HG02763 (cell line): ENCODE data around the gene DNAJC6.

Source experiments
- ATAC-seq: cut with Tn5 transposase; IDR thresholded peaks from one replicate; pipeline ENCODE4 v1.9.1; 2021; ENCODE audit warnings: mild to moderate bottlenecking, moderate library complexity; ENCODE audit not compliant: unreplicated experiment

The DNAJC6 gene

GRCh38 chr1:65292861-65293593, 16.3 kb upstream of the DNAJC6 start:
- no peak for ATAC-seq

GRCh38 chr1:65297706-65298105, 11.6 kb upstream of the DNAJC6 start:
- ATAC-seq: no peak

GRCh38 chr1:65299328-65299727, 10.0 kb upstream of the DNAJC6 start:
- no peak for ATAC-seq

DNA sequence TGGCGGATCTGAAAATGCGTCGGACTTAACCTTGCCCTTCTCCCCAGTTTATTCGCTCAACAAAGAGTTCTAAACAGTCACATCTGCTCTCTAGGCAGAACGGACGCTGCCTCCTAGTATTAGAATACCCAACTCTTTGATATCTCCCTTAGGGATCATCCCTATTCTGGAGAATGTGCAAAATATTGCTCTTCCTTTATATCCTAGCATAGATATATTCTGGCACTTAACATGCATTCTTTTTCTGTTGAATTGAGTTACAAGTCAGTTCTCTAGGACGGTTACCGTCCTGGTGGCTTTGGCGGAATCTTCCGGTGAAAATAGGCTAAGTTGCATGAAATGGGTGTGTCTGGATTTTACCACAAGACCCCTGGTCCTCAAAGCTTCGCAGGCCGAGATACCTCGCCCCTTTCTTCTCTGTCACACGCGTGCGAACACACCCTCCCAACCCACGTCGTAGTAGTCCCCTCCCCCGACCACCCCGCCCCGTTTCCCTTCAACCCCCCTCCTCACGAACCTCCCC, 501 bp upstream of the DNAJC6 start:
- no peak for ATAC-seq

GRCh38 chr1:65310078-65310587, 790 bp downstream of the DNAJC6 start:
- no peak for ATAC-seq

GRCh38 chr1:65311760-65312159, 2.4 kb downstream of the DNAJC6 start:
- ATAC-seq: no peak

GRCh38 chr1:65316233-65316632, 6.9 kb downstream of the DNAJC6 start:
- no peak for ATAC-seq

GRCh38 chr1:65317866-65318653, 8.7 kb downstream of the DNAJC6 start:
- no peak for ATAC-seq

GRCh38 chr1:65319141-65319540, 9.8 kb downstream of the DNAJC6 start:
- no peak for ATAC-seq

DNA sequence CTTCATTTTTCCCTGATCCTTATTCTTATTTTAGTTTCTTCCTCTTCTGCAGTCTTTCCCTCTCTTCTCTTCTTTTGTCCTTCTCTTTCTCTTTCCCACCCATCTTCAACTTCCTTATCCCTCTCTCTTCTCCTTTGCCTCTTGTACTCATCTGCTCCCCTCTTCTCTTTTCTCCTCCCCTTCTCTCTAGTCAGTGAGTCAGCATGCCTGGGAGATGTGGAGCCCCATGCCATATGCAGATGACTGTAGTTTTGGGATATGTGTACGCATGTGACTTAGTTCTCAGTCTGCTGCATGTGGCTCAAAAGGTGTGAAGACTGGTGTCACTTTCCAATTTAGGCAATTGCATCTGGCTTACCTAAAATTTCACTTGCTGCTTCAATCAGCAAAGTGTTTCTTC, 10.4 kb downstream of the DNAJC6 start:
- ATAC-seq: no peak

- ATAC-seq: no peak
Measured at GRCh38 chr1:65321879-65322278, 12.5 kb downstream of the DNAJC6 start.

- ATAC-seq: no peak
Measured at GRCh38 chr1:65323246-65323645, 13.9 kb downstream of the DNAJC6 start.

GRCh38 chr1:65330021-65330420, 20.7 kb downstream of the DNAJC6 start:
- ATAC-seq: no peak

GRCh38 chr1:65330822-65331221, 21.5 kb downstream of the DNAJC6 start:
- ATAC-seq: no peak

GRCh38 chr1:65332821-65333220, 23.5 kb downstream of the DNAJC6 start:
- ATAC-seq: no peak

DNA sequence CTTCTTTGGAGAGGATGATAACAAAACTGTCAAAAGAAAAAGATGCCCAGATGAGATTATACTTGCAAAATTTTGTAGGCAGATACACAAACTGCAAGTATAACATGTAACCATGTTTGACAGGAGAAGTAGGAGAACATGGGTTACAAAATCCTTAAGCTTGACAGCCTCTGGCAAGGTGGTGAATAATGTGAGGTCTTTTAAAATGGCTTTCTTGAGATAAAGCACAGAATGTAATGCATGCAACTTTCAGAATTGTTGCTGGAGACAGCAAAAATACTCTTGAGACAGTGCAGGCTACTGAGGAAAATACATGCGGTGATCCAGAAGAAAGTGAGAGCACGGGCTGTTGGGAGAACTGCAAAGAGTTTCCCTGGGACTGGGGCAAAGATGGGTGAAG, 24.7 kb downstream of the DNAJC6 start:
- ATAC-seq: no peak

- ATAC-seq: no peak
Measured at GRCh38 chr1:65339866-65340468, 30.6 kb downstream of the DNAJC6 start.

DNA sequence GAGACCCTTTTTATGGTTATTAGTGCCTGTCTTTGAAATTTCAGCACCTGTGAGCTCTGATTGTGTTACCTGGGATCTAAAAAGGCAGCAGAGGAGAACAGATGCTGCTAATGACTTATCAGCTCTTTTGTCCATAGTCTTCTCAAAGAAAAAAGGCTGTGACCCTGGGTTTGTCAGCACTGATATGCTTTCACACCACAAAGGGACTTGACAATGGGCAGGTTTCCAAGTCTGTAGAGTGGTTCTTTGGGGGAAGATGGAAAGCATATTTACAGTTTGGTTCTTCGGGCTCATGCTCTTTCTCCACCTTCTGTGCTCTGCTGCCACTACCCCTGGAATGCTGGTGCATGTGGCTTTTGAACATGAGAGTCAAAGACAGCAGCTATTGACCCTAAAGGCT, 32.0 kb downstream of the DNAJC6 start:
- no peak for ATAC-seq

GRCh38 chr1:65343286-65343685, 33.9 kb downstream of the DNAJC6 start:
- ATAC-seq: no peak

DNA sequence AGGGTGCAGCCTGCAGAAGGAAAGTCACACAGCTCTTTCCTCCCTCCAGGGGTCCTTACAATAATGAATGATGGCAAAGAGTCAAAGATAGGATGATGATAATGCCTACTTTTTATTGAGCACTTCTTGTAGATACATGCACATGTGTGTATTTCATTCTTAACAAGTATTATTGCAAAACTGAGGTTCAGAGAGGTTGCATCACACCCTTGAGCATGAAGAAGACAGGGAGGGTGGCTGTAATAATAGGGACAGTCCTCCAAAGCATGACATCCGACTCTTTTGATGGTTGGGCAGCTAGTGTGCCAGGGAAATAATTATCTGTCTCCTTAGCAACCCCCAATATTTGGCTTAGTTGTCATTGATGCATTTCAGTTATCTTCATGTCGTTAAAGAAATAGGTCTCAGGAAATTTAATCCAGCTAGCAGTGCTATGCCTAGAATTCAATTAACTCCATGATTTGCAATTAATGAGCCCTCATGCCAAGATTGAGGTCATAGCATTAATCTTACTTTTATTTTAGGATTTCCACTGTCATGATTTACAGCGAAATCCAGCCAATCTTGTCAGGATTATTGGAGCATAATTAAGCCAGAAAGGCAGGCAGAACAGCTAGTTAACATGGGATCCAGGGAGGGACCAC, 35.0 kb downstream of the DNAJC6 start:
- no peak for ATAC-seq

GRCh38 chr1:65346190-65346589, 36.8 kb downstream of the DNAJC6 start:
- ATAC-seq: no peak
